Neural progenitor cell (in vitro differentiated cells): Measurements from ENCODE around the gene SLC1A4.

ENCODE experiments used
- EZH2 ChIP-seq: fragments of 200-600 bp; sonication (generic); IDR thresholded peaks from 2 replicates; pipeline ENCODE4 v1.6.1; 2017; ENCODE audit warnings: antibody characterized with exemption, mild to moderate bottlenecking, moderate library complexity
- TF ChIP-seq, protein P1 (sequence below): fragments of 200-600 bp; sonication (generic); IDR thresholded peaks from 2 replicates; pipeline ENCODE4 v1.5.1; 2017; ENCODE audit warnings: antibody characterized with exemption, mild to moderate bottlenecking

DNA sequence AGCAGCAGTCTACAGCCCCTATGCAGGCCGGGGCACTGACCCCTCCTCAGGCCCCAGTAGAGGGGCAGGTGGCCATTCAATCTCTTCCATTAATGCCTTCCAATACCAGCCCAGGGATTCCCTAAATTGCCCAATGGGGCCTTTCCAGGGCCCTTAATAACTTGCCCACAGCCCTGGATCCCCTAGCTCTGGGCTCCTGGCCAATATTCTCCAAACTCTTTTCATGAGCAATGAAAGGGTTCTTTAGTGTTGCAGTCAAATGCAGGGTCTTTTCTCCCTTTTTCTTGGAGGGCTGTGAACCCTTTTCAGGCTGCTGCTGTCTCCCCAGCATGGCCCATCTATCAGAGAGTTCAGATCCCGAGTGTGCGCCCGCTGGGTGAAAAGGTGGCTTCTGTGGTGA, 41.3 kb upstream of the SLC1A4 start:
- TF ChIP-seq, protein P1, sequence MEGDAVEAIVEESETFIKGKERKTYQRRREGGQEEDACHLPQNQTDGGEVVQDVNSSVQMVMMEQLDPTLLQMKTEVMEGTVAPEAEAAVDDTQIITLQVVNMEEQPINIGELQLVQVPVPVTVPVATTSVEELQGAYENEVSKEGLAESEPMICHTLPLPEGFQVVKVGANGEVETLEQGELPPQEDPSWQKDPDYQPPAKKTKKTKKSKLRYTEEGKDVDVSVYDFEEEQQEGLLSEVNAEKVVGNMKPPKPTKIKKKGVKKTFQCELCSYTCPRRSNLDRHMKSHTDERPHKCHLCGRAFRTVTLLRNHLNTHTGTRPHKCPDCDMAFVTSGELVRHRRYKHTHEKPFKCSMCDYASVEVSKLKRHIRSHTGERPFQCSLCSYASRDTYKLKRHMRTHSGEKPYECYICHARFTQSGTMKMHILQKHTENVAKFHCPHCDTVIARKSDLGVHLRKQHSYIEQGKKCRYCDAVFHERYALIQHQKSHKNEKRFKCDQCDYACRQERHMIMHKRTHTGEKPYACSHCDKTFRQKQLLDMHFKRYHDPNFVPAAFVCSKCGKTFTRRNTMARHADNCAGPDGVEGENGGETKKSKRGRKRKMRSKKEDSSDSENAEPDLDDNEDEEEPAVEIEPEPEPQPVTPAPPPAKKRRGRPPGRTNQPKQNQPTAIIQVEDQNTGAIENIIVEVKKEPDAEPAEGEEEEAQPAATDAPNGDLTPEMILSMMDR, result no peak
- TF ChIP-seq EZH2, result no peak
